Ecto neural progenitor cell (in vitro differentiated cells): ENCODE measurements around the gene TTC21A.
"Not testable (repeated sequence)": the region's sequence is repeated elsewhere in the genome, so short reads cannot be mapped to it uniquely, and the experiment has no call there.

ENCODE experiments used
- DNase-seq: peaks from one replicate; pipeline ENCODE4 v3.0.0-alpha.2; 2018; ENCODE audit warnings: low spot score

TTC21A gene

DNA sequence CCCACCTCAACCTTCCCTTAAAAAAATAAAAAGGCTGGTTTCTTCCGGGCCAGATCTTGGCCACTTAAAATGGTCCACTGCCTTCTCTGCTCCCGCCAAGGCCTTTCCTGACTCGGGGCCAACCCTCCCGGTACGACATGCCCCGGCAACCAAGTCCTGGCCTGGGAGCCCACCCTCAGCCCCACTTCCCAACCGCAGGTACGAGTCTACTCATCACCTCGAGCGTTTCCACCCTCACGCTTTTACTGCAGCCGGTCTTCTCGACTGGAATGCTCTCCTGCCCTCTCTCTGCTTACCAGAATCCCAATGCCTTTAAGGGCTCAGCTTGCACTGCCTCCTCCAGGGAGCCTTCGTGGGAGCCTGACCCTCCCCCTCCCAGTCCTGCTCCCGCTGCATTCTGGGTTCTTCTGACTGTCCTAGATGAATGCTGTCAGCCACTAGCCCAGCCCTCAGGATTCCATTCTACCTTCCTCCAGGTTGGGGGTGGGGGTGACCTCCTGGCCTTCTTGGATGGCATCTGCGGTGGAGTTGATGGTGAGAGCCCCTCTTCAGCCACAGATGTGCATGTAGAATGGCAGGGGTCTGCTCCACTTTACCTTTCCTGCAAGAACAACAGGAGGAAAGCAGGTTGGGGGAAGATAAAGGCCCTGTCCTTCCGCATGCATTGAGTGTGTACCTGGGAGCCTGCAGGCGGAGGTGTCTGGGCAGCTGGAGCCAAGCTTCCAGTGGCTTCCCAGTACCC lies 47.0 kb downstream of the TTC21A start:
- peak; percentile 79 for DNase-seq

DNA sequence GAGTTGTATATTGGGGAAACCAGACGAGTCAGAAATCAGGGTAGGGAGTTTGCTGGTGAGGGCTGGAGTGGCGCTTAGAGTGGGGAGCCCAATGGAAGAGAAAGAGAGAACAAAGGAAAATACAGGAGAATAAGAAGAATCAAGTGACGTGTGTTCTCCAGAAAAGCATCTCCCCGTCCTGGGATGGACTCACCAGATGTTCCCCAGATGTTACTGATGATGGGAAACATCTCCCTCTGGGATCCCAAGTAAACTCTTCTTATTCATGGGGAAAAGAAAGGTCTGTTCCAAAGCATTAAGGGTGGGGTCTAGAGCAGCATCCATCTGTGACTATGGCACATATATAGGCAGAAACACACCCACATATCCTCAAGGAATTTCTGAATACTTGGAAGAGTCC lies 48.9 kb downstream of the TTC21A start:
- no peak for DNase-seq

DNA sequence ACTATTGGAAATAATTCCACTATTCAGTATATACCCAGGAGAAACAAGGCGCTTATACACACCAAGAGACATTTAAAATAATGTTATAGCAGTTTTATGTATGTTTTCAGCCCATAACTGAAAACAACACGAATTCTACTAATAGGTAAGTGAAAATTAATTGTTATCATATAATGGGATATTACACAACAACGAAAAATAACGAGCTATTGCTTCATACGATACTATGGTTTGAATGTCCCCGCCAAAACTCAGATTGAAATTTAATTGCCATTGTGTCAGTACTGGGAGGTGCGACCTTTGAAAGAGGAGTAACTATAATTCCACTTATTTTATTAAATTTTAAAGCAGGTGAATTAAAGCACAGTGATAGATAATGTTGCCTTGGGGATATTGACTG lies 49.9 kb downstream of the TTC21A start:
- no peak for DNase-seq

DNA sequence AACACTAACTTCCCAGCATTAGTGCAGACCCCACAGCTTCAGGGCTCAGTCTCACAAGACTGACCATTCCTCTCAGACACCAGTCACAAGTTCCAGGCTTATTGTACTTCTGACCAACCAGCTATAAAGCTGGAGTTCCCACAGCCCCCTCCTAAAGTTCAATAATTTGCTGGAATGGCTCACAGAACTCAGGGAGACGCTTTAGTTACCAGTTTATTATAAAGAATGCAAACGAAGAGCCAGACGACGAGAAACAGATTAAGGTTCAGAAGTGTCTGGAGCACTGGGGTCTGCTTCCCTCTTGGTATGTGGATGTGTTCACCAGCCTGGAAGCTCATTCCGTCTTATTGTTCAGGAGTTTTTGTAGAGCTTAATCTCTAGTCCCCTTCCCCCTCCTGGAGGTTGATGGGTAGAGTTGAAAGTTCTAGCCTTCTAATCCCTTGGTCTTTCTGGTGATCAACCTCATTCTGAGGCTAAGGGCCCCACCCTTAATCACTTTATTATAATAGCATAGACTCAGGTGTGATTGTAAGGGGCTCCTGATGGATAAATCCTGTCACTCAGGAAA lies 50.8 kb downstream of the TTC21A start:
- no peak for DNase-seq

DNA sequence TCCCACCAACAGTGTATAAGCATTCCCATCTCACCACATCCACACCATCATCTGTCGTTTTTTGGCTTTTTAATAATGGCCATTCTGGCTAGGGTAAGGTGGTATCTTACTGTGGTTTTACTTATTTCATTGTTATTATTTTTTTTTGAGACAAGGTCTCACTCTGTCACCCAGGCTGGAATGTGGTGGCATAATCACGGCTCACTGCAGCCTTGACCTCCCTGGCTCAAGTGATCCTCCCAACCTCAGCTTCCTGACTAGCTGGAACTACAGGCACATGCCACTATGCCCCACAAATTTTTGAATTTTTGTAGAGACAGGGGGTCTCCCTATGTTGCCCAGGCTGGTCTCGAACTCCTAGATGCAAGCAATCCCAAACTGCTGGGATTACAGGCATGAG lies 56.9 kb downstream of the TTC21A start:
- no peak for DNase-seq

DNA sequence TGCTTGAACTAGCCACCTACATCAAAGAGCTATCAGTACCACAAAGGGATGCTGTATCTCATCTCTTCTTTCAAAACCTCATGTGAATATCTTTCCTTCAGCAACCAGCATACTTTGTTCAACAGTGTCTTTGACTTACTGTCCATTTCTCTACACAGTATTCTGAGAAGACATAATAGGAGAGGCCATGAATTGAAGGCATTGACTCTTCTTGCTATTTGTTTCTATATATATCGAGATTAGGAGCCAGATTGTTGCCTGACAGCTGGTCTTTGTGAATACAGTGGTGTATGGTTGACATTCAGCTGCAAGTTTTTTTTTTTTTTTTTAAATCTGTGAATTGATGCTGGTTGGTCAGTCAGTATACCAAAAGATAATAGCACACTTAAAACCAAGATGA lies 58.0 kb downstream of the TTC21A start:
- no peak for DNase-seq

DNA sequence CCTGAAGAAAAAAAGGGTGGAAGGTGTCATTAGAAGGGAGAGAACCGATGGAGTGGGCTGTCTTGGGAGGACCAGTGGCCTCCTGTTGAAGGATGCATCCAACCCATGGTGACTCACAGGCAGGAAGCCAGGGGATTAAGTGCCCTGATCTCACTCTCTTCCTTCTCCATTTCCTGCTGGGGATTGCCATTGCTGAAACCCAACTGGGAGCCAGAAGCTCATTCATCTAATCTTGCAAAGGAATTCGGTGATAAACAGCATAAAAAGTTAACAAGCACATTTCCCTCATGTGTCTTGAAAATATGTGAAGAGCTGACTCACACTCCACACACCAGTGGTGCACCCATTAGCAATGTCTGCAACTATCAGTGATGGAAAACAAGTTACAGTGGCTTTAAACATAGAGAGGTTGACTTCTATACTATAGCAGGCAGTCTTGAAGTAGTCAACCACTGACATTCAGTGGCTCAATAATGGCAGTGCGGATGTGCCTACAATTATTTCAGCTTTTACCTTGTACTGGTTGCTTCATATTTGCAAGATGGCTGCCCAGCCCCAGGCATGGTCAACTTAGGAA lies 58.7 kb downstream of the TTC21A start:
- no peak for DNase-seq

DNA sequence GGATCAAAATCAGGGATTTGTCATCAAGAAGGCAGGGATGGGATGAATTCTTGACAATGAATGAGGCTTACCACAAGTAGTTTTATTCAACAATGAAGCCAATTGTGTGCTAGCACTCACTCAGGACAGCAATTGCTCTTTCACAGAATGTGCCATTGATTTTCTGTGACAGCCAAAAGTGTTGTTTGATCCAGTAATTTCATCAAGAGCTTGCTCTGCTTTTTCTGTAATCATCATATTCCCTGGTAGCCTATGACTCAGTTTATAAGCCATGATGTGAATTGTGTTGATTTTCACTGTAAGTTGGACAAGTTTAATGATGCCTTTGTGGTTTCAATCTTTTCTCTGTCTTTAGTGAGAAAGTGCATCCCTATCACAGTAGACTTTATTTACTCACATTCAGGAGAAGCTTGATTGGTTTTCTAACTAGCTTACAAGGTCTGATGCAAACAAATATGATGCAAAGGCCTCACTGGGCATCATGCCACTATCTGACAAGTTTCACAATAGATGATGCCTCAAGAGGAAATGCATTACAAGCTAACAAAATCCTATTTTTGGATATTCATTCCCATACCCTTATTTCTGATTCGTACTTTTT lies 59.6 kb downstream of the TTC21A start:
- no peak for DNase-seq

DNA sequence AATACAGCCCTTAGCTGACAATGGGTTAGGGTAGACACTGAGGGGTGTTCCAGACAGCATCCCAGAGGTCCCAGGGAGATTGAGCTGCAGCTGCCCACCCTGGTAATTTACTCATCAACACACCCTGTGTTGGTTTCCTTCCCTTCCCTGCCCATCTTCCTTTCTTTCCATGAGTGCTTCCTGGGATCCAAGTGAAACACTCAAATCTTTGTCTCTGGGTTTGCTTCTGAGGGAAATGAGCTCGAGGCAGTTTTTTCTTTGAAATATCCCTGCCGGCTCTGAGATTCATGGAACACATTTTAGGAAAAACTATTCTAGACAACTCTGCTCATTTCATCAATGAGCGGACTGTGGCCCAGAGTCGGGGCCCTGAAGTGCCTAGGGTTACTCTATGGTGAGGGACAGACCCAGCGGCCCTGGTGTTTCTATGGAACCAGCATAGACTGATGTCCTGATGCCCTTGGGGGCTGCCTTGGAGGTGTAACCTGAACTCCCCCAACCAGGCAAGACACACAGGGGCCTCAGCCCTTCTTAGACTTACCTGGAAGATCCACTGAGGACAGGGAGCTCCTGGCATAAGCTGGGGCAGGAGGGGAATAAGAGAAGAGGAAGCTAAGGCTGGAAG lies 60.8 kb downstream of the TTC21A start:
- DNase-seq = no peak

DNA sequence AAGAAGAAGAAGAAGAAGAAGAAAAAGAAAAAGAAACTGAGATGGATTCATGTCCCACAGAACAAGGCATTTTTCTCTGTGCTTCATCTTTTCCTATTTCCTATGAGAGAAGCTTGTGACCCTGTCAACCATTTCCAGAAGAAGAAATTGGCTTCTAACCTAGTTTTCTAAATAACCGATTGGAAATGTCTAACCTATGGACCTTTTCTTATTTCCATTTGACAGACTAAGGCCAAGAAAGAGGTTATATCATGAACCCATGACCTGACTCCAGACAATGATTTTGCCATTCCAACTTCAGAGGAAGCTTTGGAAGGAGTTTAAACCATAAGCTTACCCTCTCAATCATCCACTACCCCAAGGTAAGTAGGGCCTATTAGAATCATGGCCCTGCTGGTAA lies 62.2 kb downstream of the TTC21A start:
- no peak for DNase-seq

DNA sequence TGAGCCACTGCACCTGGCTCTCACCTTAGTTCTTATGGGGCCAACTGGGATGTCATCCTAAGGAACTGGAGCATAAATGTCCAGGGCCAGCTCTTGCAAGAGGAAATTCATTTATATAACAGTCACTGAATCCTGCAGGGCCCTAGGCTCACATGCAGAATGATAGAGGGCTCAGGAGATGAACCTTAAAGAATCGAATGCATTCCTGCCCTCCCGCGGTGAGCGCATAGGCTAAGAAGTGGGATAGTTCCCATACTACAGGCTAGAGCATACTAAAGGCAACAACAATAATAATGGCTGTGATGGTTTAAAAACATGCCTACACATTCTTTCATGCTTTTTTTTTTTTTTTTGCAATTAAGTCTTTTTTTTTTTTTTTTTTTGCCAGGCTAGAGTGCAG lies 63.0 kb downstream of the TTC21A start:
- DNase-seq = no peak

DNA sequence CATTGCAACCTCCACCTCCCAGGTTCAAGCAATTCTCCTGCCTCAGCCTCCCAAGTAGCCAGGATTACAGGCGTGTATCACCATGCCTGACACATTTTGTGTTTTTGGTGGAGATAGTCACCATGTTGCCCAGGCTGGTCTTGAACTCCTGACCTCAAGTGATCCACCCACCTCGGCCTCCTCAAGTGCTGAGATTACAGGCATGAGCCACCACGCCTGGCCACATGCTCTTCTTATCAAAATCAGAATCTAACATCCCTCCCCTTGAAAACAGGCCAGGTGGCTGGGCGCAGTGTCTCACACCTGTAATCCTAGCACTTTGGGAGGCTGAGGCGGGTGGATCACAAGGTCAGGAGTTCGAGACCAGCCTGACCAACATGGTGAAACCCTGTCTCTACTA lies 63.4 kb downstream of the TTC21A start:
- not testable (repeated sequence) for DNase-seq

DNA sequence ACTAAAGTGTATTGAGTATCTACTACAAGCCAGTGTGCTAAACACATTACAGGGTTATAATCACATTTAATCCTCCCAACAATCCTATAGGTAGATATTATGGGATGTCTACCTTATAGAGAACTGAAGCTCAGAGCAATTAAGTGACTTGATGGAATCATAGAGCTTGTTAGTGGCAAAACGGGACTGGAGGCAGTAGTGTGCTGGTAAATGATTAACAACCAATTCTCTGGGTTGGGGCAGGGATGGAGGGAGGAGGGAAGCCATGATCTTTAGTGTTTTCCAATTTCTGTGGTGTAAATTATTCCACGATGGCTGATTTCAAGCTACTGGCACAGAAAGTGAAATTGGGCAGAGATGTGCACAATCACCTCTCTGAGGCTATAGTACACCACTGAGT lies 64.4 kb downstream of the TTC21A start:
- no peak for DNase-seq

DNA sequence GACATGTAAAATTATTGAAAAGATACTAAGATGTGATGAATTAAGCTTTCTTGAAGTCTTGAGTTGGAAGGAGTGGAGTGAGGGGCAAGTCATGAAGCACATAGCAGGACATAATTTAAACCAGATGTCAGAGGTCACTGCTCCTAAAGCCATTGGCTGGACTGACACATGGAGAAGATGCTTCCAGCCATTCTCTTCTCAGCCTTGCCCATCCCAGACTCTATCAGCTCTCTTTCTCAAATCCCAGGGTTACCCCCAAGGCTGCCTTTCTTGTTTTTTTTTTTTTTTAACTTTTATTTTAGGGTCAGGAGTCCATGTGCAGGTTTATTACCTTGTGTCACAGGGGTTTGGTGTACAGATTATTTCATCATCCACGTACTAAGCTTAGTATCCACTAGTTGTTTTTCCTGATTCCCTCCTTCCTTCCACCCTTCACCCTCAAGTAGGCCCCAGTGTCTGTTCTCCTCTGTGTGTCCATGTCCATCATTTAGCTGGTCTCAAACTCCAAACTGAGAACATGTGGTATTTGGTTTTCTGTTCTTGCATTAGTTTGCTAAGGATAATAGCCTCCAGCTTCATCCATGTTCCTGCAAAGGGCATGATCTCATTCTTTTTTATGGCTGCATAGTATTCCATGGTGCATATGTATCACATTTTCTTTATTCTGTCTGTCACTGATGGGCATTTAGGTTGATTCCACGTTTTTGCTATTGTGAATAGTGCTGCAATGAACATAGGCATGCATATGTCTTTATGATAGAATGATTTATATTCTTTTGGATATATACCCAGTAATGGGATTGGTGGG lies 66.0 kb downstream of the TTC21A start:
- no peak for DNase-seq

DNA sequence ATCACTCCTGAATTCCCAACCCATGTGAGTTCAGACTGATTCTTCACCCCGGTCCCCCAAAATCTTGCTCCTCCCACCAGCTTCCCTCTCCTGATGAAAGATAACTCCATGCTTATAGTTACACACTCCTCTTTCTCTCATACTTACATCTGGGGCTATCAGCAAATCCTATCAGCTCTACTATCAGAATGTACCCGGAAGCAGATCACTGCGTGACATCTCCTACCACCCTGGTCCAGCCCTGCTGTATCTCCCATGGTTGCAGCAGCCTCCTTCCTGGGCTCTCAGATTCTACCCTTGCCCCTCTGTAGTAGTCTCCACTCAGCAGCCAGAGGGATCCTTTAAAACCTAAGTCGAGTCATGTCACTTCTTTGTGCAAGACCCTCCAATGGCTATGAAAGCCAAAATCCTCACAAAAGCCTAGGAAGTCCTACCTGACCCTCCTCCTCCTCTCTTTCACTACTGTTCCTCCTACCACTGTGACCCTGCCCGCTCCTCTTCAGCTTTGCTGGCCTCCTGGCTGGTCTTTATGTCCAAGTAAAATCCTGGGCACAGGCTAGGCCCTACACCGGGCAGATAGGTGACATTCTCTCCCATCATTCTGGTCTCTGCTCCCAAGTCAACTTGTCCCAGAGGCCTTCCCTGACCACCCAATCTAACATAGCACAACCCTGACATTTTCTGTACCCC lies 68.7 kb downstream of the TTC21A start:
- no peak for DNase-seq

DNA sequence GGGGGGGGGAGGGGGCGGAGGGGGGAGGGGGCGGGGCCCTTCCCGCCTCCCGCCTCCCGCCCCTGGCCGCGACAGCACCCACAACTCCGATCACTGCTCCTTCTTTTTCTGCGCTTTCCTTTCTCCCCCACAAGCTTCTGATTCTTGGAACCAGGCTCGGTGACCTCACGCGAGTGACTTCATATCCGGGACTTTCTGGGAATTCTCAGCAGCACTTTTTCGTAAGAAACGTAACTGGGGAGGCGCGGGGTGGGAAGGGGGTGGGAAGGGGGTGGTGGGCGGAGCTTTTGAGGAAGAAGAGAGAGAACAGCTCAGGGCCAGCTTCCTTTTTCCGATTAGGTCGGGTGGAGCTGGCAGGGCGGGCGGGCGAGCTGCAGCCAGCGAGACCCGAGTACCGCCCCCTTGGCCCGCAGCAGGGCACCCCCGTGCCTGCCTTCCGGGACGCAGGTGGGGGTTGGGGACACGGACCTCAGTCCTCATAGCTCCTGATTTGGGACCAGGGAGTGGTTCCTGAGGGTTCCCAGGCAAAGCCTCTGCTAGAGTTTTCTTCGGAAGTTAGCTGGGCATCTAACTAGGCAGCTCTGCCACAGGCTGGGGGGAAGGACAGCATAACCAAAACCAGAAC lies 70.3 kb downstream of the TTC21A start:
- peak; percentile 80 for DNase-seq

DNA sequence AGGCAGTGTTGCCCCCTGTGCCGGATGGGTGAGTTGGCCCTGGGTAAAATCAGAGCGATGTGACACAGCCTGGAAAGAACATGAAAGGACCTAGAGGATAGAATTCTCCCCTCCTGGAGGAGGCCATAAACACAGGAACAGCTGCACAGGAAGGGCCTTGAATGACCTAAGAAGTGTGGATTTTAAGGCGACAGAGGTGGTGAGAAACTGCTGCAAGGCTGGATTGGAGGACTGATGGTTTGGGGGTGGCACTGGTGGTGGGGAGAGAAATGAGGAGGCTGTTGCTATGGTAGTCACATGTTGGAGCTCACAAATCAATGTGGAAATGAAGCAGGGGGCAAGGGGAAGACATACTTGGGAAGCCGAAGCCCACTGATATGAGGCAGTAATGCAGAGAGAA lies 71.1 kb downstream of the TTC21A start:
- no peak for DNase-seq

DNA sequence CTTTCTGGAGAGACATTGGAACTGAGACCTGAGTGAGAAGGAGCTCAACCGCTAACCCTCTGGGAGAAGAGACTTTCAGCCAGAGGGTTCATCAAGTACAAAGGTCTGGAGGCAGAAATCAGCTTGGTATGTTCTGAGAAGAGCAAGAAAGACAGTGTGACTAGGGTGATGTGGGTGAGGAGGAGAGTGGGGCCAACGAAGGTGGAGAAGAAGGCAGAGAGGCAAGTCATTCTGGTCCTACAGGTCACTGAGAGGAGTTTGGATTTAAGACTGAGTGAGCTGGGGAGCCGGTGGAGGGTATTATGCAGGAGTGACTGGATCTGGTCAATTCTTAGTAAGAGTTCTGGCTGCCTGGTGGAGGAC lies 72.7 kb downstream of the TTC21A start:
- DNase-seq = no peak

DNA sequence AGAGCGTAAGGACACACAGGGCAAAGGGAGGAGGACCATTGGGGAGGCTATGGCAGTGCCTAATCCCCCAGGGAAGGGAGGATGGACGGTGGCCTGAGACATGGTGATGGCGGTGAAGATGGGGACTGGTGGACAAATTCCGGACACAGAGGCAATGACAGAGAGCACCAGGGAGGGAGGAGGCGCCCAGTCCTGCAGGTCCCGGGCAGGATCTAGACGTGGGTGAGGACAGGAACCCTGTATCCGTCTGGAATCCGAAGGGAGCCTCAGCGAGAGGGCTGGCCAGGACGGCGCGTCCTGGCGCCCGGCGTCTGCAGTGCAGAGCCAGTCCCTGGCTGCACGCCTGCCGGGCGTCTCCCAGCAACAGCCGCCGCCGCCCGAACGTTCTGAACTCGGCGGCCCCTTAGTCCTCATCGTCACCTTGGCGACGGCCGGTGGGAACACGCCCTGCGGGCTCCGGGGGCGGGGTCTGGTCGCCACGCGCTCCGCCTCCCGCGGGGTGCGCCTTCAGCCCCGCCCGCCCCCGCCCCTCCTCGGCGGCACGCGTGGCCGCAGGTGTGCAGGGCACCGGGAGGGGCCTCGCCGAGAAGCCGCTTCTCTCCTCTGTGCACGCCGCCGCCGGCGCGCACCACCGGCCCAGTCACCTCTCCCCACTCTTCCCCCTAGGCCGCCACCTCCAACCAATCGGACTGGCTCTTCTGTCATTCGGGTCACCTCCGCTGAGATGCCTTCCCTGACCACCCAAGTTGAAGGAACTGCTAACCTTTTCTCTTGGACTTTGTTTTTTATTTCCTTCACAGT lies 73.3 kb downstream of the TTC21A start:
- DNase-seq = peak; percentile 93
